NCI-H1694 (cell line): ENCODE data around the gene ZNF121.

ENCODE experiments used
- DNase-seq: peaks from one replicate; lab custom pipeline; 2025; lab: John Stamatoyannopoulos, UW

The ZNF121 gene

GRCh38 chr19:9538183-9539058, 45.9 kb downstream of the ZNF121 start, which contains the start of gene ZNF426:
Gene ZNF426, minus strand, starts transcription at chr19:9538645. Its CDS starts 2,413 bp downstream, at chr19:9536232.
- DNase-seq, result peak; percentile 75

DNA sequence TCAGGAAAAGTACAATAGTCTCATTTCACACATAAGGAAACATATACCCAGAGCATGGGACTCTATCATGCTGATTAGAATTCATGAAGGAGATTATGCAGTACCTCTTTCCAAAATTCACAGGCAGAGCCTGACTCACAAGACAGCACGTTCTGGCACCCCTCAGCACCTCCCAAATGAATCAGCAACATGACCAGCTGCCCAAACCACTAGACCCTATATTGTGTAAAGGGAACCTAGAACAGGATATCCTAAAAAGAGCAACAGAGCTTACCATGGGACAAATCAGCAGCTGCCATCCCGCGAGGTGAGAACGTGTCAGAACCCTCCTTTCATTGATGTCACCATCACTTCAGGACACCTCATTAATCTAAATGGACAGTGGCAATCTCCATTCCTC, 48.4 kb downstream of the ZNF121 start:
- DNase-seq, result no peak

DNA sequence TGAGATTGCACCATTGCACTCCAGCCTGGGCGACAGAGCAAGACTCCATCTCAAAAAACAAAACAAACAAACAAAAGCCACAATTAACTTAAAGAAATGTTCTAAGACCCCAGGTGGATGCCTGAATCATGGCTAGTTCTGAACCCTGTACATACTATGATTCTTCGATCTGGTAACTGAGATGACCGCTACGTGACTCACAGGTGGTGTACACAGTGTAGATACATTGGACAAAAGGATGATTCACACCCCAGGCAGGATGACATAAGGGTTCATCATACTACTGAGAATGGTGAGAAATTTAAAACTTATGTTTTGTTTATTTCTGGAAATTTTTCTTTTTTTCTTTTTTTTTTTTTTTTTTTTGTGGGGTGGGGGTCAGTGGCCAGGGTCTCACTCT, 52.4 kb downstream of the ZNF121 start:
- DNase-seq, result no peak

DNA sequence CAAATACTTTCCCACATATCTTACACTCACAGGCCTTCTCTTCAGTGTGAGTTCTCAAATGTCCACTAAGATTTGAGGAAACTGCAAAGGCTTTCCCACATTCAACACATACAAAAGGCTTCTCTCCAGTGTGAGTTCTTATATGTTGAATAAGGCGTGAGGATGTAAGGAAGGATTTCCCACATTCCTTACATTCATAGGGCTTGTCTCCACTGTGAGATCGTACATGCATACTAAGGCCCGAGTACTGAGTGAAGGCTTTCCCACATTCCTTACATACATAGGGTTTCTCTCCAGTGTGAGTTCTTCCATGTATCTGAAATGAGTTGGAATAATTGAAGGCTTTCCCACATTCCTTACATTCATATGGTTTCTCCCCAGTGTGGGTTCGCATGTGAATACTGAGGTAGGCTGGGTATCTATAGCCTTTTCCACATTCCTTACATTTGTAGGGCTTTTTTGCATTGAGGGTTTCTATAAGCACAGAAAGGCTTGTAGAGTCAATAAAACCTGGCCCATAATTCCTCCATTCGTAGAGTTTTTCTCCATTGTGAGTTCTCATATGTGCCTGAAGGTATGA, 55.5 kb downstream of the ZNF121 start:
- no peak for DNase-seq

- no peak for DNase-seq
Observed at GRCh38 chr19:9523885-9524474, 60.3 kb downstream of the ZNF121 start.
